GM18498 (cell line): Measurements from ENCODE around the gene LRRC58.

Experiments used
- ATAC-seq: cut with Tn5 transposase; IDR thresholded peaks from one replicate; pipeline ENCODE4 v1.9.1; 2021; ENCODE audit warnings: mild to moderate bottlenecking, moderate library complexity; ENCODE audit not compliant: unreplicated experiment

The LRRC58 gene

DNA sequence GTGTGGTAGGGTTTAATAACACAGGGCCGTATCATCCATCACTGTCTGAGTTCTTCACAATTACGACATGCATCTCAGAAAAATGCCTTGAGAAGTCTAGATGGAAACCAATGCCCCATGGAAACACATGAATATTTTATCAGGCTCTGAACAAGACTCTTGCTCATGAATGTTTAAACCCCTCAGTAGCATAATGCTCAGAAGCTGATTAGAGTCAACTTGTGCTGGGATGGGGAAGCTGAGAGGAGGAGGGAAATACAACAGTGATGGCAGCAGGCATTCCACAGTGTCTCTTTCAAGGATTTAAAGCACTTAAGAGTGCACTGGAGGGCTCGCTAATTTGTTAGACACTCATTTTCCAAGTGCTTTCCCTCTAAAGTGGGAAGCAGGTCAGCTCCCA is 67.9 kb downstream of the LRRC58 start:
- ATAC-seq: no peak

DNA sequence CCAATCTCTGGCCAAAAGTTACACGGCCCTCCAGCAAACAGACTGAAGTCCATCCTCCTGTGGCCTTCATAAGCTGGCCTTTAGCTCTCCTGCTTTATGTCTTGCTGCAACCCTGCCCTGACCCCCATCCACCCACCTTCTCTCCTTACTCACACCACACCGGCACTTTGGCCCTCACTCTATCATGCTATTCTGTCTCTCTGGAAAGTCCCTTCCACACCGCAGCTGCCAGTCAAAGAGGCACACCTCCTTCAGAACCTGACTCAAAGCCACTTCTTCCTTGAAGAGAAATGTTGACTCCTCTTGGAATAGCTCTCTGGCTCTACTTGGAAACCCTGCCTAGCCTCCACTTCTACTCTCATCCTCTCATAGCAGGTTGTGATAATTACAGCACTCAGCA is 68.6 kb downstream of the LRRC58 start:
- ATAC-seq: no peak

DNA sequence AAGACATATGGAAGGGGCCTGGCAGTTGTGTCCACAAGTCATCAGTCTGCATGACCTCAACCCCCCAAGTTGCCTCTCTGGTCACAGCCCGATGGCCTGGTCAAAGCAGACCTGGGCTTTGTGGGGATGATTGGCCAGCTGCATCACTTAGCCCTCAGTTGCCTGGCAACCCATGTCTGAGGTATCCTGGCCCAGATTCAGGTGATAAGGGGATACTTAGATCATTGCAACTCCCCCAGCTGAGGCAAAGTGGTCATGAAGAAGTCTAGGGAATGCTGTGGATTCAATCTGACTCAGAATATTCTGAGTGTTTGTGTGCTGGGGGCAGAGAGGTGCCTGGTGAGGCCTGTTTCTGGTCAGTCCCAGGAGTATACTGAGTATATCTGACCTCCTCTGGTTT is 69.1 kb downstream of the LRRC58 start:
- ATAC-seq: no peak

DNA sequence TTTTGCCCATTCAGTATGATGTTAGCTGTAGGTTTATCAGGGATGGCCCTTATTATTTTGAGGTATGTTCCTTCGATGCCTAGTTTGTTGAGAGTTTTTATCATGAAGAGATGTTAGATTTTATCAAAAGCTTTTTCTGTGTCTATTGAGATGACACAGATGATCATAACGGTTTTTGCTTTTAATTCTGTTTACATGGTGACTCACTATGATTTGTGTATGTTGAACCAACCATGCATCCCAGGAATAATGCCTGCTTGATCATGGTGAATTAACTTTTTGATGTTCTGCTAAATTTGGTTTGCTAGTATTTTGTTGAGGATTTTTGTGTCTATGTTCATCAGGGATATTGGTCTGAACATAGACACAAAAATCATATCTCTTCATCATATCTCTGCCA is 72.4 kb downstream of the LRRC58 start:
- ATAC-seq: no peak

DNA sequence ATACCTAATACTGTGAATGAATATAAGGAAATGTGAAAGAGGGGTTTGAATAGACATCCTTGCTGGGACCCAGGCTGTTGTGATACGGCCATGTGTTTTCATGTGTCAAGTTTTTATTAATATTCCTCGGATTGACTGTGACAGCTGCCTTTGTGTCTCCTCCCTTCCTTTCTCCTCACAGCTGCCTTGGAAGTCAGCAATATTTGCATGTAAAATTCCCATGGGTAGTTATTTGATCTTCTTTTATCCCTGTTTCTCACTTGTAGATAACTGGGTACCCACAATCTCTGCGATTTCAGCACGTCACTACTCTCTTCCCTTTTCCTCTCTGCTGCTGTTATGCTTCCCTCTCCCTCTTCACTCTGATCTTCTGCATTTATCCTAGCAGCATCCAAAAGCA is 73.5 kb downstream of the LRRC58 start:
- no peak for ATAC-seq

DNA sequence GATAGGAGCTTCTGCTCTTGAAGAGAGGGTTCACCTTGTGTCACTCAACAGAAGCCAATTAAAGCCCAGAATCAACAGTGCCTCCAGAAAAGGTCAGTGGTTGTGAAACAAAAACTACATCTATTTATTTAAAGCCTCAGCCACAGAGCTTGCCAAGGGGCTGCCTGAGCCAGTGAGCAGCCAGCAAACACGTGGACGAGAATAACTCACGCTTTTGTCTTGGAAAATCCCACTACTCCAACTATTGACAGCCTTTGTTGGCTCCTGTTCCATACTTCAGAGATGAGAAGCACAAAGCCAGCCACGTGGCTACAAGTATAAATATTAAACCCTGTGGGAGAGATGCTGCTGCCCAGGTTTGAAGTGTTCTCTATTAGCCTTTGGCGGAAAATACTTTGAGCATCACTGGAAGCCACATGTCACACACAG is 74.4 kb downstream of the LRRC58 start:
- ATAC-seq: no peak
